HepG2 (cell line): Measurements from ENCODE around the gene SLFNL1. TPM values are rescaled to one million over a fixed set of nuclear protein-coding genes. Genes with fewer than 3 reads are reported as not detected.

ENCODE experiments used
- ARID2 ChIP-seq: sonication (generic); formaldehyde crosslinking; IDR thresholded peaks from 2 replicates; pipeline ENCODE4 v1.8.1; 2022; ENCODE audit warnings: mild to moderate bottlenecking, missing genetic modification reagents, borderline replicate concordance
- BHLHE40 ChIP-seq: IDR thresholded peaks from 2 replicates; pipeline ENCODE4 v1.6.1; 2011; ENCODE audit warnings: low read length, improper control_type of control experiment
- CEBPG ChIP-seq: IDR thresholded peaks from 2 replicates; pipeline ENCODE4 v1.6.1; 2016
- CREB1 ChIP-seq, 2 experiments: fragments of 450-650 bp in 1 of 2; IDR thresholded peaks; 2 replicates each; pipeline ENCODE4 v1.6.1; 2016 to 2017; ENCODE audit warnings: control low read depth in 1 of 2, mild to moderate bottlenecking in 1 of 2, missing compliant biosample characterization in 1 of 2, missing genetic modification characterization in 1 of 2
- CREM ChIP-seq, 2 experiments: sonication (generic) in 1 of 2; formaldehyde crosslinking in 1 of 2; IDR thresholded peaks; 2 replicates each; pipeline versions ENCODE4 v1.4.0 to v1.6.1; 2016 to 2020; ENCODE audit warnings: antibody characterized with exemption in 1 of 2, mild to moderate bottlenecking in 1 of 2, missing genetic modification reagents in 1 of 2
- EHMT2 ChIP-seq: fragments of 200-600 bp; sonication (generic); IDR thresholded peaks from 2 replicates; pipeline ENCODE4 v1.7.0; 2017; ENCODE audit warnings: antibody characterized with exemption, low read depth, low read length, borderline replicate concordance
- GFI1 ChIP-seq: sonication (generic); formaldehyde crosslinking; IDR thresholded peaks from 2 replicates; pipeline ENCODE4 v1.5.0; 2020; ENCODE audit warnings: missing genetic modification reagents, mild to moderate bottlenecking, borderline replicate concordance
- HMG20A ChIP-seq: IDR thresholded peaks from 2 replicates; pipeline ENCODE4 v1.6.1; 2016; ENCODE audit warnings: borderline replicate concordance
- KLF6 ChIP-seq: IDR thresholded peaks from 2 replicates; pipeline ENCODE4 v1.8.0; 2016; ENCODE audit warnings: missing biosample characterization, missing genetic modification reagents
- RXRB ChIP-seq: IDR thresholded peaks from 2 replicates; pipeline ENCODE4 v1.6.1; 2016; ENCODE audit warnings: borderline replicate concordance, missing genetic modification reagents, missing compliant biosample characterization
- ZBTB40 ChIP-seq, 2 experiments: fragments of 450-650 bp in 1 of 2; sonication (generic) in 1 of 2; formaldehyde crosslinking in 1 of 2; IDR thresholded peaks; 2 replicates each; pipeline versions ENCODE4 v1.6.1 to v1.8.0; 2016 to 2022; ENCODE audit warnings: antibody characterized with exemption in 1 of 2, mild to moderate bottlenecking in 1 of 2, missing genetic modification reagents in 1 of 2
- ZFY ChIP-seq: sonication (generic); formaldehyde crosslinking; IDR thresholded peaks from 2 replicates; pipeline ENCODE4 v1.4.0; 2020; ENCODE audit warnings: missing genetic modification reagents
- ZNF558 ChIP-seq: sonication (generic); formaldehyde crosslinking; IDR thresholded peaks from 2 replicates; pipeline ENCODE4 v1.9.0; 2022; ENCODE audit warnings: mild to moderate bottlenecking, missing genetic modification reagents, borderline replicate concordance
- ZNF781 ChIP-seq: sonication (generic); formaldehyde crosslinking; IDR thresholded peaks from 2 replicates; pipeline ENCODE4 v1.5.1; 2020; ENCODE audit warnings: borderline replicate concordance, mild to moderate bottlenecking, missing genetic modification reagents; ENCODE audit errors: not compliant biosample characterization
- polyA plus RNA-seq, 8 experiments: library from polyadenylated mRNA; depleted of rRNA in 3 of 8; stranded (reverse) in 7 of 8; unstranded in 1 of 8; fragments of >200 nt; fragmentation: Illumina TruSeq in 4 of 8; extraction: Trizol in 4 of 8; gene quantifications; 2 replicates each; pipeline versions ENCODE4 v1.2.1 to v1.2.3, GENCODE V29; 2011 to 2016; ENCODE audit warnings: low read depth in 4 of 8, missing spikeins in 1 of 8, mixed read lengths in 1 of 8; ENCODE audit not compliant: insufficient read depth in 1 of 8
- total RNA-seq, 5 experiments: library from RNA; depleted of rRNA; stranded (reverse); fragments of >200 nt; fragmentation: Illumina TruSeq; extraction: Trizol; gene quantifications; 2 replicates each; pipeline ENCODE4 v1.2.3, GENCODE V29; 2016; ENCODE audit warnings: low read depth in 1 of 5
- TF ChIP-seq, protein P1 (sequence below), 2 experiments: fragments of 450-650 bp in 1 of 2; sonication (generic) in 1 of 2; formaldehyde crosslinking; IDR thresholded peaks; 2 replicates each; pipeline versions ENCODE4 v1.5.0 to v1.8.0; 2020 to 2022; ENCODE audit warnings: mild to moderate bottlenecking in 1 of 2, missing genetic modification reagents in 1 of 2
- TF ChIP-seq, protein P2 (sequence below): sonication (generic); formaldehyde crosslinking; IDR thresholded peaks from 2 replicates; pipeline ENCODE4 v1.5.0; 2020; ENCODE audit warnings: mild to moderate bottlenecking, missing genetic modification reagents

The SLFNL1 gene
- total and polyA plus RNA-seq, 2 of the 13 experiments (the other 11 are each of a cell fraction or from before 2014, with no cell fraction given): 0.07 to 0.20 TPM

GRCh38 chr1:41003640-41004220, 17.8 kb downstream of the SLFNL1 start (continued):
- TF ChIP-seq ZBTB40 (IDR thresholded peaks at IDR 0.05) (no peak), ZBTB40 (CRISPR knock-in tag; IDR thresholded peaks at IDR 0.05) (no peak), RXRB (CRISPR knock-in tag) (no peak), CREM (IDR thresholded peaks at IDR 0.05) (no peak), CREM (CRISPR knock-in tag; IDR thresholded peaks at IDR 0.05) (no peak), ZNF781 (CRISPR knock-in tag) (no peak), CREB1 (IDR thresholded peaks at IDR 0.05) (no peak), CREB1 (CRISPR knock-in tag; IDR thresholded peaks at IDR 0.05) (peak; percentile 52; the same call in 1 of the 2 replicates), CEBPG (no peak), ARID2 (CRISPR knock-in tag) (no peak), ZFY (CRISPR knock-in tag) (no peak), KLF6 (CRISPR knock-in tag) (no peak), EHMT2 (no peak), GFI1 (CRISPR knock-in tag) (no peak), HMG20A (peak; percentile 12; the same call in 1 of the 2 replicates), BHLHE40 (peak; percentile 78), ZNF558 (no peak)
- TF ChIP-seq, protein P1, sequence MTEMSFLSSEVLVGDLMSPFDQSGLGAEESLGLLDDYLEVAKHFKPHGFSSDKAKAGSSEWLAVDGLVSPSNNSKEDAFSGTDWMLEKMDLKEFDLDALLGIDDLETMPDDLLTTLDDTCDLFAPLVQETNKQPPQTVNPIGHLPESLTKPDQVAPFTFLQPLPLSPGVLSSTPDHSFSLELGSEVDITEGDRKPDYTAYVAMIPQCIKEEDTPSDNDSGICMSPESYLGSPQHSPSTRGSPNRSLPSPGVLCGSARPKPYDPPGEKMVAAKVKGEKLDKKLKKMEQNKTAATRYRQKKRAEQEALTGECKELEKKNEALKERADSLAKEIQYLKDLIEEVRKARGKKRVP (CRISPR knock-in tag; IDR thresholded peaks at IDR 0.05): no peak
- TF ChIP-seq, protein P2, sequence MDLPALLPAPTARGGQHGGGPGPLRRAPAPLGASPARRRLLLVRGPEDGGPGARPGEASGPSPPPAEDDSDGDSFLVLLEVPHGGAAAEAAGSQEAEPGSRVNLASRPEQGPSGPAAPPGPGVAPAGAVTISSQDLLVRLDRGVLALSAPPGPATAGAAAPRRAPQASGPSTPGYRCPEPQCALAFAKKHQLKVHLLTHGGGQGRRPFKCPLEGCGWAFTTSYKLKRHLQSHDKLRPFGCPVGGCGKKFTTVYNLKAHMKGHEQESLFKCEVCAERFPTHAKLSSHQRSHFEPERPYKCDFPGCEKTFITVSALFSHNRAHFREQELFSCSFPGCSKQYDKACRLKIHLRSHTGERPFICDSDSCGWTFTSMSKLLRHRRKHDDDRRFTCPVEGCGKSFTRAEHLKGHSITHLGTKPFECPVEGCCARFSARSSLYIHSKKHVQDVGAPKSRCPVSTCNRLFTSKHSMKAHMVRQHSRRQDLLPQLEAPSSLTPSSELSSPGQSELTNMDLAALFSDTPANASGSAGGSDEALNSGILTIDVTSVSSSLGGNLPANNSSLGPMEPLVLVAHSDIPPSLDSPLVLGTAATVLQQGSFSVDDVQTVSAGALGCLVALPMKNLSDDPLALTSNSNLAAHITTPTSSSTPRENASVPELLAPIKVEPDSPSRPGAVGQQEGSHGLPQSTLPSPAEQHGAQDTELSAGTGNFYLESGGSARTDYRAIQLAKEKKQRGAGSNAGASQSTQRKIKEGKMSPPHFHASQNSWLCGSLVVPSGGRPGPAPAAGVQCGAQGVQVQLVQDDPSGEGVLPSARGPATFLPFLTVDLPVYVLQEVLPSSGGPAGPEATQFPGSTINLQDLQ (CRISPR knock-in tag): no peak
